Neural crest cell (in vitro differentiated cells): ENCODE measurements around the gene MDC1. TPM values are rescaled to one million over a fixed set of nuclear protein-coding genes. Genes with fewer than 3 reads are reported as not detected.

Source experiments
- DNase-seq: peaks from one replicate; pipeline ENCODE4 v3.0.0; 2021; ENCODE audit warnings: low read depth, mixed read lengths, low spot score
- H3K27ac Mint-ChIP-seq: one replicate; pipeline ENCODE4 v1.8.0; 2021; ENCODE audit warnings: mild to moderate bottlenecking, mixed read lengths; ENCODE audit not compliant: unreplicated experiment
- H3K27me3 Mint-ChIP-seq: 2 replicates; pipeline ENCODE4 v1.8.0; 2021; ENCODE audit warnings: low read depth, mild to moderate bottlenecking, mixed read lengths
- H3K36me3 Mint-ChIP-seq: 2 replicates; pipeline ENCODE4 v1.8.0; 2021; ENCODE audit warnings: low read depth, mild to moderate bottlenecking, mixed read lengths
- H3K4me1 Mint-ChIP-seq: 2 replicates; pipeline ENCODE4 v1.8.0; 2021; ENCODE audit warnings: mixed read lengths
- H3K4me3 Mint-ChIP-seq: one replicate; pipeline ENCODE4 v1.8.0; 2021; ENCODE audit warnings: mild to moderate bottlenecking, mixed read lengths
- H3K9me3 Mint-ChIP-seq: 2 replicates; pipeline ENCODE4 v1.8.0; 2021; ENCODE audit warnings: mixed read lengths
- CTCF ChIP-seq: fragments of 200-600 bp; sonication (generic); conservative IDR thresholded peaks from 2 replicates; pipeline ENCODE4 v1.5.0; 2021; ENCODE audit warnings: antibody characterized with exemption, mild to moderate bottlenecking
- total RNA-seq: library from RNA; stranded (reverse); gene quantifications from 2 replicates; pipeline ENCODE4 v1.2.1, GENCODE V29; 2021

Gene MDC1
- total RNA-seq, 1 donor from 2014 or later = 104 TPM

GRCh38 chr6:30654798-30655742 lies 62.0 kb downstream of the MDC1 start:
- Mint-ChIP-seq H3K4me1 (no peaks in the 10 kb centered on the region), H3K4me3 (peak overlapping the region; percentile 27), H3K27me3 (no peaks in the 10 kb centered on the region), H3K36me3 (peaks cover 14% of the 10 kb centered on the region), H3K27ac (no peak overlapping the region), H3K9me3 (no peaks in the 10 kb centered on the region)
- DNase-seq = no peak
- no peak for TF ChIP-seq CTCF

GRCh38 chr6:30651143-30651542 lies 65.9 kb downstream of the MDC1 start:
- Mint-ChIP-seq H3K9me3 (no peaks in the 10 kb centered on the region), H3K27me3 (no peaks in the 10 kb centered on the region), H3K27ac (no peak overlapping the region), H3K4me1 (peaks cover 14% of the 10 kb centered on the region), H3K4me3 (peak overlapping the region; percentile 83), H3K36me3 (peaks cover 9% of the 10 kb centered on the region)
- no peak for DNase-seq
- no peak for TF ChIP-seq CTCF

Other genes with a start within 250 kb of the MDC1 start
- gene HLA-E, start 227.8 kb downstream of the MDC1 start, total RNA-seq = 13.4 and 14.2 TPM in 2 replicates
- gene GNL1, start 160.8 kb downstream of the MDC1 start, total RNA-seq = 71.0 and 71.6 TPM in 2 replicates
- 41.4 and 41.5 TPM in 2 replicates for gene PRR3, start 160.0 kb downstream of the MDC1 start, total RNA-seq
- gene ABCF1, start 145.8 kb downstream of the MDC1 start, total RNA-seq = 93.7 and 98.2 TPM in 2 replicates
- gene PPP1R10, start 100.0 kb downstream of the MDC1 start, total RNA-seq = 138 and 145 TPM in 2 replicates
- gene MRPS18B, start 99.4 kb downstream of the MDC1 start, total RNA-seq = 36.7 and 39.3 TPM in 2 replicates
- gene ATAT1, start 90.4 kb downstream of the MDC1 start, total RNA-seq = 58.2 and 62.3 TPM in 2 replicates
- gene C6orf136, start 70.1 kb downstream of the MDC1 start, total RNA-seq = 15.4 and 17.4 TPM in 2 replicates
- 30.3 and 31.3 TPM in 2 replicates for gene DHX16, start 44.3 kb downstream of the MDC1 start, total RNA-seq
- gene PPP1R18, start 30.6 kb downstream of the MDC1 start, total RNA-seq = 71.0 and 71.1 TPM in 2 replicates
- gene NRM, start 26.3 kb downstream of the MDC1 start, total RNA-seq = 66.5 and 69.2 TPM in 2 replicates
- gene TUBB, start 3.1 kb upstream of the MDC1 start, total RNA-seq = 1,986 and 2,086 TPM in 2 replicates
- gene FLOT1, start 25.4 kb upstream of the MDC1 start, total RNA-seq = 100 and 106 TPM in 2 replicates
- 4.8 and 6.3 TPM in 2 replicates for gene IER3, start 27.3 kb upstream of the MDC1 start, total RNA-seq
- gene DDR1, start 167.2 kb upstream of the MDC1 start, total RNA-seq = 160 and 178 TPM in 2 replicates
- gene GTF2H4, start 190.9 kb upstream of the MDC1 start, total RNA-seq = 72.6 and 78.5 TPM in 2 replicates
- gene VARS2, start 197.0 kb upstream of the MDC1 start, total RNA-seq = 61.3 and 68.2 TPM in 2 replicates
- not detected in 2 replicates for gene SFTA2, start 214.9 kb upstream of the MDC1 start, total RNA-seq
- not detected in 2 replicates for gene MUCL3, start 223.7 kb upstream of the MDC1 start, total RNA-seq